B cell (primary cell): ENCODE measurements around the gene CDYL.

Source experiments
- CTCF ChIP-seq: fragments of 200-600 bp; IDR thresholded peaks from one replicate; pipeline ENCODE4 v1.8.0; 2022; ENCODE audit warnings: antibody characterized with exemption, mild to moderate bottlenecking
- EZH2 ChIP-seq: IDR thresholded peaks from 2 replicates; pipeline ENCODE4 v1.6.1; 2012; ENCODE audit warnings: borderline replicate concordance, low read depth, mild to moderate bottlenecking, moderate library complexity, low read length; ENCODE audit not compliant: insufficient read depth, poor library complexity, severe bottlenecking

- TF ChIP-seq CTCF = no peak
- no peak for TF ChIP-seq EZH2
These were observed 34.1 kb downstream of the CDYL start for GRCh38 chr6:4809999-4810918.
